HUES48 (cell line): ENCODE results near the gene TGDS.

Experiments
- H3K27ac ChIP-seq: one replicate; pipeline ENCODE4 v1.7.0; 2013; ENCODE audit warnings: low read depth, low read length, inconsistent platforms
- H3K27me3 ChIP-seq: 2 replicates; pipeline ENCODE4 v1.6.1; 2013; ENCODE audit warnings: mild to moderate bottlenecking, low read length; ENCODE audit not compliant: control insufficient read depth, insufficient read depth
- H3K36me3 ChIP-seq: 2 replicates; pipeline ENCODE4 v1.6.1; 2013; ENCODE audit warnings: low read length; ENCODE audit not compliant: control insufficient read depth, insufficient read depth
- H3K4me1 ChIP-seq: 2 replicates; pipeline ENCODE4 v1.6.1; 2013; ENCODE audit warnings: mild to moderate bottlenecking, low read length; ENCODE audit not compliant: control insufficient read depth, insufficient read depth
- H3K4me3 ChIP-seq: 2 replicates; pipeline ENCODE4 v1.5.1; 2013; ENCODE audit warnings: mild to moderate bottlenecking, low read depth, low read length
- H3K9ac ChIP-seq: 2 replicates; pipeline ENCODE4 v1.6.1; 2013; ENCODE audit warnings: mild to moderate bottlenecking, low read depth, low read length, moderate library complexity
- H3K9me3 ChIP-seq: 2 replicates; pipeline ENCODE4 v1.6.1; 2013; ENCODE audit warnings: low read length; ENCODE audit not compliant: control insufficient read depth, insufficient read depth

TGDS gene

GRCh38 chr13:94601446-94602431, 5.8 kb upstream of the TGDS start, which contains the start of gene GPR180:
Gene GPR180 (plus strand): TSS chr13:94601857. CDS start chr13:94601928, 71 bp downstream.
- Histone ChIP-seq H3K9me3 (no peaks in the 10 kb centered on the region), H3K27ac (peak within 1 kb of the TSS; percentile 88), H3K36me3 (peaks cover 18% of the 10 kb centered on the region), H3K27me3 (peaks cover 12% of the 10 kb centered on the region), H3K4me3 (peak within 1 kb of the TSS; percentile 94), H3K4me1 (peaks cover 3% of the 10 kb centered on the region), H3K9ac (peak within 1 kb of the TSS; percentile 88)

GRCh38 chr13:94599877-94600276, 3.9 kb upstream of the TGDS start:
- Histone ChIP-seq H3K36me3 (no peaks in the 10 kb centered on the region), H3K9ac (no peak overlapping the region), H3K27ac (no peak overlapping the region), H3K4me1 (peaks cover 8% of the 10 kb centered on the region), H3K9me3 (no peaks in the 10 kb centered on the region), H3K4me3 (no peak overlapping the region), H3K27me3 (peaks cover 12% of the 10 kb centered on the region)

GRCh38 chr13:94598281-94598680, 2.3 kb upstream of the TGDS start:
- peaks cover 8% of the 10 kb centered on the region; the same call in 1 of the 2 replicates for H3K36me3 ChIP-seq
- H3K27ac ChIP-seq: no peak overlapping the region
- H3K4me3 ChIP-seq: no peak overlapping the region
- no peaks in the 10 kb centered on the region for H3K9me3 ChIP-seq
- H3K4me1 ChIP-seq: peaks cover 14% of the 10 kb centered on the region
- H3K9ac ChIP-seq: no peak overlapping the region
- peaks cover 12% of the 10 kb centered on the region for H3K27me3 ChIP-seq

- no peaks in the 10 kb centered on the region for H3K9me3 ChIP-seq
- H3K4me1 ChIP-seq: peaks cover 11% of the 10 kb centered on the region
- H3K27me3 ChIP-seq: peaks cover 12% of the 10 kb centered on the region
- H3K27ac ChIP-seq: peak overlapping the region; percentile 78
- peaks cover 22% of the 10 kb centered on the region for H3K36me3 ChIP-seq
- no peak overlapping the region for H3K9ac ChIP-seq
- peak overlapping the region; percentile 97 for H3K4me3 ChIP-seq
These were observed 621 bp upstream of the TGDS start for GRCh38 chr13:94596575-94596971.

- peaks cover 11% of the 10 kb centered on the region for H3K4me1 ChIP-seq
- H3K36me3 ChIP-seq: peaks cover 34% of the 10 kb centered on the region
- peak overlapping the region; percentile 97 for H3K4me3 ChIP-seq
- peak overlapping the region; percentile 89 for H3K9ac ChIP-seq
- no peaks in the 10 kb centered on the region for H3K9me3 ChIP-seq
- H3K27ac ChIP-seq: peak overlapping the region; percentile 78
- peaks cover 5% of the 10 kb centered on the region for H3K27me3 ChIP-seq
These were observed 677 bp downstream of the TGDS start for GRCh38 chr13:94595001-94595949.

- Histone ChIP-seq H3K27me3 (no peaks in the 10 kb centered on the region), H3K9me3 (no peaks in the 10 kb centered on the region), H3K4me3 (no peak overlapping the region), H3K4me1 (peaks cover 11% of the 10 kb centered on the region), H3K36me3 (peaks cover 51% of the 10 kb centered on the region), H3K9ac (no peak overlapping the region), H3K27ac (no peak overlapping the region)
These were observed 5.2 kb downstream of the TGDS start for GRCh38 chr13:94590744-94591143.

- H3K4me3 ChIP-seq: no peak overlapping the region
- H3K9ac ChIP-seq: no peak overlapping the region
- no peaks in the 10 kb centered on the region for H3K4me1 ChIP-seq
- H3K27ac ChIP-seq: no peak overlapping the region
- peaks cover 55% of the 10 kb centered on the region for H3K36me3 ChIP-seq
- H3K9me3 ChIP-seq: no peaks in the 10 kb centered on the region
- no peaks in the 10 kb centered on the region for H3K27me3 ChIP-seq
These were observed 7.4 kb downstream of the TGDS start for GRCh38 chr13:94588541-94588940.

- no peaks in the 10 kb centered on the region for H3K4me1 ChIP-seq
- H3K36me3 ChIP-seq: peaks cover 60% of the 10 kb centered on the region
- H3K27me3 ChIP-seq: no peaks in the 10 kb centered on the region
- no peaks in the 10 kb centered on the region for H3K9me3 ChIP-seq
- no peak overlapping the region for H3K4me3 ChIP-seq
- H3K9ac ChIP-seq: no peak overlapping the region
- H3K27ac ChIP-seq: no peak overlapping the region
These were observed 9.6 kb downstream of the TGDS start for GRCh38 chr13:94586371-94586770.

- Histone ChIP-seq H3K9me3 (no peaks in the 10 kb centered on the region), H3K27me3 (no peaks in the 10 kb centered on the region), H3K27ac (no peak overlapping the region), H3K36me3 (peaks cover 62% of the 10 kb centered on the region), H3K9ac (no peak overlapping the region), H3K4me3 (no peak overlapping the region), H3K4me1 (no peaks in the 10 kb centered on the region)
These were observed 10.3 kb downstream of the TGDS start for GRCh38 chr13:94585543-94586101.

- Histone ChIP-seq H3K9ac (no peak overlapping the region), H3K4me1 (no peaks in the 10 kb centered on the region), H3K36me3 (peaks cover 65% of the 10 kb centered on the region), H3K9me3 (no peaks in the 10 kb centered on the region), H3K27me3 (no peaks in the 10 kb centered on the region), H3K4me3 (no peak overlapping the region), H3K27ac (no peak overlapping the region)
These were observed 12.0 kb downstream of the TGDS start for GRCh38 chr13:94583926-94584325.
